Inflammatory macrophage (primary cell): ENCODE data around the gene IFNA10.
"Not testable (repeated sequence)": the region's sequence is repeated elsewhere in the genome, so short reads cannot be mapped to it uniquely, and the experiment has no call there.

Experiments used
- DNase-seq, 2 donors: peaks; one replicate each; pipeline ENCODE4 v3.0.0-alpha.2; 2020 to 2022
- total RNA-seq, 18 experiments: gene quantifications; one replicate each; lab custom pipeline; 2026; ENCODE audit warnings: mixed read lengths in 6 of 18, inconsistent platforms in 2 of 18; lab: John Stamatoyannopoulos, UW

The IFNA10 gene
- 0 reads per million in 18 experiments for total RNA-seq

GRCh38 chr9:21207043-21207442 lies at the start of gene IFNA10:
Gene IFNA10 (minus strand): TSS chr9:21207143. CDS start chr9:21207097, 46 bp downstream.
- DNase-seq = not testable (repeated sequence)

DNA sequence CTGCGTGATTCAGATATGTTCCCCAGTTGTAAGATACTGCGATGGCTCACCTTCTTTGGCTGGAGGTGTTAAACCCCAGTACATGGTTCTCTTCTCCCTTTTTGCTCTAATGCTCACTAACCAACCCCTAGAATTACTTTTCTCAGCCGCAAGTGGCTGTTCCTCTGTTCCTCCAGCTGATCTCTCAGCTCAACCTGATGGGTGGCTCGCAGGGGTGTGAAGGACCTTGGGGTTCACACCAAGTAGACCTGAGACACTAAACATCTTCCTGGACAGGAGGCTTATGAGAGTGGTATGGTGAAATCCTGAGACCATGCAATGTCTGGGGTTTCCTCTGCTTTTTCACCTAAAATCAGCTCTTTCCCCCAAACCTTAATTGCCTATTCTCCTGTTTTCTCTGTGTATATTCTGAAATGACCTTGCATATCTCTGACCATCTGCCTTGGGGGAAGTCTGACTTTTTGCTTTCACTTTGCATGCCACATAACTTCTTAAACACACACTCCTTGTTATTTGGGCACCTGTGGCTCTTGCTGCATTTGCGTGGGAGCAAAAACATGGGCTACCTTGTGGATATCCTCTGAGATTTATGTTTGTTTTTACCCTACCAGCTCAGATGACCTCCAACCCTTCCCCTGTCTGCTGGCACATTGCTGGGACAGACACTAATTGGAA lies 48.7 kb upstream of the IFNA10 start:
- DNase-seq = no peak

DNA sequence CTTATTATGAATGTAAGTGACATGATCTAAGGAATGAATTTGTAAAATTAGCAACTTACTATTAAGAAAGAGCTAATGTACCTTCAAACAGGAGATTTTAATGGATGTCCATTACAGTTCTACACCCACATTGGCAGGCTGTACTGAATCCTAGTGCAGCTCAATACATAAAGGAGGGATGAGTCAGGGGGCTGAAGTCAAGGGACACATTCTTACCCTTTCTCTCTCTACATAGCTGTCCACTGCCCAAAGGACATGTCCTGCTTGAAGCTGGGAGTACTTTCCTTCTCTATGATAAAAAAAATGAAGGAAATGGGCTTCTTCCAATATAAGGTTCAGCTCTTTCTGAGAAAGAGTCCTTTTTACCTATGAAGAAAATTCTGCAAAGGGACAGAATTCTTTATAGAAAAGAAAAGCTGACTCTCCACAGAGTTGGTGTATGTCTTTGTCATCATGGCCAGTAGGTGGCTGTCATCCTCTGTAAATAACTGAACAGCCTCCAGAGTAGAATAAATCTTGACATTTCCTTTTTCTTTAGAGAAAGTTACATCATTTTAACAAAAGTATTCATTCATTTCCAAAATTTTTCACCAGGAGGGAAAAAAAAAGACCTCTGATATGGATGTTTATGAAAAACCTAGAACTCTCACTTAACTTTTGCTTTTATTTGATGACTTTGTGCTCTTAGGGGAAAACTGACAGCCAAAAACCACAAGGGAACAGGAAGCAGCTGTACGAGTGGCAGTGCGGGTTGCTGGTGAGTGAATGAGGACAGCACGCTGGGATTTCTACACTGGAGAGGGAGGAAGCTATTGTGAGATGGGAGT lies 46.0 kb upstream of the IFNA10 start:
- DNase-seq = peak; percentile 77 to 80

DNA sequence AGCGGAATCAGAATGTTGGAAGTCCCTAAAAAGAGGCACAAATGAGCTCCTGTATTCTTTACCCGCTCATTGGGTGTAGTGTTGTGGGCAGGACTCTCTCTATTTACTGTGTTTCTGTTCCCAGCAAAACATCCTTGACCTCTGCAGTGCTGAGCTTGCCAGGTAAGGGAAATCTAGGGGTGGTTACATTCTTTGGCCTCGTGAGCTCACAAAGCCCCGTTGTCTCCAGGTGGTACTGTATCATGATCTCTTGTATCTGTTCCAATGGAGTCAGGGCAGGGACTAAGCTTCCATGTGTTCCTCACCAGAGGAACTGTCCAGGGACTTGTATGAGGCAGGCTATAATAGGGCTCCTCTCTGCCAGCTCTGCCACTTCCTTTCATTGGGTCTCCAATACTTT lies 44.7 kb upstream of the IFNA10 start:
- DNase-seq = no peak

DNA sequence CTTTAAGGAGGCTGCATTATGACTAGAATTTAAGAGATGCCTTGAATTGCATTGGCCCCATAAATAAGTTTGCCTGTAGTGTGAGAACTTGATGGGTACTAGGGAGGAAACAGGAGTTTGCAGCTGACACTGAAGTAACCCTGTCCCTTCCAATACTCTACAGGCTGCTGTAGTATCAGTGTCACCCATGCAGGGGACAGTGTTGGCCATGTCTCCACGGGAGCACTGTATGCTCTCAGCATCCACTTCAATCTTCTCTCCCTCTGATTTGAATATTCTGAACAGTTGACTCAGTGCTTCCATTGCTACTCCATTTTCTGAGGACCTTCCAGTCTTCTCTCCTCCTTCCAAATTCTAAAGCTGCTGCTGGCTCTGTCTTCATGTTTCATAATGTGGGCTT lies 44.2 kb upstream of the IFNA10 start:
- DNase-seq = no peak

DNA sequence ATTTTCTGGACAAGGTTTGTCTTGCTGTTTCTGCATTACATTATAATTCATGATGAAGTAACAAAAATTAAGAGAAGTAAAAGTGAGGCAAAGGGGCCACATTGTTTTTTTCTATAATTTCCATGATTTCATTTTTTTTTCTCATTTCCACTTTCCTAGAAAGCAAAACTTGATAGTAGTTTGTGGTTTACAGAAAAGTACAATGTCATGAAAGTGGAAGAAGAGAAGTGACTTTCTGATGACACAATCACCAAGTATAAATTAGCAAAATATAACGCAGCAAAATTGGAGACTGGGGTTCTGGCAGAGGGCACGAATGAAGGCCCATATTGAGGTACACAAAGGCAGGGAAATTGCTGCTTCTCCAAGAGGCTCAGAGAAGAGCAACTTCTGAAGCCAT lies 37.9 kb upstream of the IFNA10 start:
- DNase-seq = peak; percentile 8 to 88

GRCh38 chr9:21239911-21240310 lies 33.0 kb upstream of the IFNA10 start, which contains the start of gene IFNA14:
Gene IFNA14 (minus strand): TSS chr9:21240005. CDS start chr9:21239935, 70 bp downstream.
- peak; percentile 23 to 67 for DNase-seq

DNA sequence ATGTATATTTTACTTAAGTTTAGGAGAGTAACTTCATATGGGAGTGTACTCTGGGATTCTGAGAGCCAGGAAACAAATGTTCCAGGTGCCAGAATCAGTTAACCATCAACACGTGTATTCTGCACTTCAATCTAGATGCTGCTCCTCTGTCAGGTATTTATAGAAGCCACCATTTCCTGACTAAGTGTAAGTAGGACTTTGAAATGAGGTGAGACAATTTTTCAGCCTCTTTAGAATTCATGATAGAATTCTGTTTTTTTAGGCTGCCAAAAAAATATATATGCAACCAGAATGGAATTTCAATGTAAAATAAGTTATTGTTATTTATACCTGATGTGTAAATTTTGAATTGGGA lies 29.4 kb upstream of the IFNA10 start:
- DNase-seq = not testable (repeated sequence)

- DNase-seq = peak; percentile 76 to 80
These were observed 28.8 kb upstream of the IFNA10 start for GRCh38 chr9:21235468-21236359.

- DNase-seq = no peak
These were observed 27.3 kb upstream of the IFNA10 start for GRCh38 chr9:21234153-21234687.

DNA sequence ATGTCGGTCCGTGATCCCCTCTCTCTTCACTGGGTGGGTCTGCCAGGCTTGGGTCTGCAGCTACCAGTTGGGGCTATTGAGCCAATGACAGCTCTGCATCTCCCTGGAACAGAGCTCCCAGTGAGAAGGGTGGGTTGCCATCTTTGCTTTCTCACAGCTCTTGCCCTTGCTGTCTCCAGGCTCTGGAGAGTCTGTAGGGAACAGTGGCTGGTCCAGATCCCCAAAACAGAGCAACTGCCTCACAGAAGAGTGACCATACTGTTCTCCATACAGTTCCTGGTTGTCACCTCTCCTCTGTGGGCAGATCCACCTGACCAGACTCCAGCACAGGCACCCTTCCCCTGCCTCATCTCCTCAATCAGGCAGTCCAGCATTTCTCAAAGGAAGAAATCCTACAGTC lies 26.3 kb upstream of the IFNA10 start:
- no peak for DNase-seq

- DNase-seq = no peak
These were observed 21.2 kb upstream of the IFNA10 start, which contains the start of gene IFNA17 for GRCh38 chr9:21228122-21228521. Gene IFNA17 (minus strand): TSS chr9:21228222. CDS start chr9:21228173, 49 bp downstream.

DNA sequence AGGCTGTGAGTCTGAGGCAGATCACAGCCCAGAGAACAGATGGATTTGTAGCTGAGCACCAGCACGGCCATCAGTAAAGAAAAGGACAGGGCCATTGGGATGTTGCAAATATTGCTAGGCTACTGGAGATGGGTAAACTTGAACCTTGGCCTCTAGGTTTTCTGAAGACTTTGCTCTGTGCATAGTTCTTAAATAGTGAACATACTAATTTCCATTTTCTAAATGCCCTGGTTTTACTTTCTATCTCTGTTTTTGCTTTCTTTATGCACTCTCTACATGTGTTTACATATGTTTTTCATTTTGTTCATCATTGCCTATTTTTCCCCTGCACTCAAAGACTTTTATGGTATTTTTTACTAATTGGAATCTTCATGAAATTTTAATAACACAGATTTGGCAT lies 10.3 kb upstream of the IFNA10 start, which contains the start of gene IFNA16:
TSS of gene IFNA16 (minus strand) at position 101 of the 400 bp plus-strand sequence. CDS start at position 95, 6 bp downstream.
- DNase-seq = not testable (repeated sequence)

- peak; percentile 43 to 67 for DNase-seq
These were observed 6.7 kb upstream of the IFNA10 start for GRCh38 chr9:21213411-21214326.

DNA sequence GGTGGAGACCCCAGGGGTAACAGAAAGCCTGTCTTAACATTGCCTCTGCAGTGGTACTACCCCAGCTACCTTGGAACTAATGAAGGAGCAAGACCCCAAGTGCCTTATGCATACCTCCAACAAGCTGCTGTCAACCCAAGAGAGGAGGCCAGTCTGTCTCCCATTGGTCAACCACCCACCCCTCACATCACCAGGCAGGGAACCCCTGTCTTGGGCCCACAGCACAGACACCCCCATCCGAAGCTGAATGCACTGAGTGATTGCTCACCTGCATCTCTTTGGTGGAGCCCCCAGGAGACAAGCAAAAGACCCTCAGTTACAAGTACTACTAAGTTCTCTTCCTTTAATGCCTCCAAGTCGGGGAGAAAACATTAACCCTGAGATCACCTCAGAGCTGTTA lies 5.2 kb upstream of the IFNA10 start:
- DNase-seq = not testable (repeated sequence)

DNA sequence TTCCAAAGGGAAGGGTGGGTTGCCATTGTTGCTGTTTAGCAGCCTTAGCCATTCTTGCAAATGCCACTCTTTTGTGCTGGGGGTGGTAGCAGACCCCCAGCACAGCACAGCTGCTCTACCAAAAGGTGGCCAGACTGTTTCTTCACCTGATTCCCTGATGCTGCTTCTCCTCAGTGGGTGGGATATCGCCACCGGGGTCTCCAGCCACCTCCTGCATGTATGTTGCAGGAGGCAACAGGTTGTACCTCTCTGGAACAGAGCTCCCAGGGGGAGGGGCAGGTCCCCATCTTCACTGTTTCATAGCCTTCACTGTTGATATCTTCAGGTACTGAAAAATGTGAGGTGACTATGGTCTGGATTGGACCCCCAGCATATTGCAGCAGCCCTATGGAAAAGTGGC lies 3.8 kb upstream of the IFNA10 start:
- not testable (repeated sequence) for DNase-seq

GRCh38 chr9:21210311-21210710 lies 3.4 kb upstream of the IFNA10 start:
- no peak for DNase-seq

- DNase-seq = no peak
These were observed 1.7 kb downstream of the IFNA10 start for GRCh38 chr9:21205204-21205603.

DNA sequence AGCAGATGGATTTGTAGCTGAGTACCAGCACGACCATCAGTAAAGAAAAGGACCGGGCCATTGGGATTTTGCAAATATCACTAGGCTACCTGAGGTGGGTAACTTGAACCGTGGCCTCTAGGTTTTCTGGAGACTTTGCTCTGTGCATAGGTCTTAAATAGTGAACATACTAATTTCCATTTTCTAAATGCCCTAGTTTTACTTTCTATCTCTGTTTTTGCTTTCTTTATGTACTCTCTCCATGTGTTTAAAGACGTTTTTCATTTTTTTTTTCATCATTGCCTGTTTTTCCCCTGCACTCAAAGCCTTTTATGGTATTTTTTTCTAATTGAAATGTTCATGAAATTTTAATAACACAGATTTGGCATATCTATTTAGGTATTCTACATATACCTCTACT lies 4.8 kb downstream of the IFNA10 start, which contains the start of gene IFNA7:
TSS of gene IFNA7 (minus strand) at position 101 of the 400 bp plus-strand sequence. CDS start at position 61, 40 bp downstream.
- not testable (repeated sequence) for DNase-seq

- peak; percentile 56 to 76 for DNase-seq
These were observed 11.8 kb downstream of the IFNA10 start for GRCh38 chr9:21194867-21195776.
